ENCODE measurements around the gene EXOC2. TPM values are rescaled to one million over a fixed set of nuclear protein-coding genes. Genes with fewer than 3 reads are reported as not detected.
"Not testable (repeated sequence)": the region's sequence is repeated elsewhere in the genome, so short reads cannot be mapped to it uniquely, and the experiment has no call there.

Gene EXOC2
- total RNA-seq, 2 experiments from 2014 or later, result 43.4 to 43.6 TPM

GRCh38 chr6:689223-689622 lies 3.7 kb downstream of the EXOC2 start:
- ChIA-PET CTCF (no interaction called here), POLR2A (no interaction called here)

- ChIA-PET POLR2A (no interaction called here), CTCF (no interaction called here)
These were observed 6.4 kb downstream of the EXOC2 start for GRCh38 chr6:686497-686896.

GRCh38 chr6:684831-685636 lies 7.9 kb downstream of the EXOC2 start:
- ChIA-PET POLR2A (no interaction called here), CTCF (interaction anchor here (0.7 kb wide), 1 partner anchor 244 kb away, joined by 3 read pairs; no protein-coding TSS in a partner anchor)

GRCh38 chr6:683742-684440 lies 9.0 kb downstream of the EXOC2 start:
- POLR2A ChIA-PET, result interaction anchor here (0.5 kb wide), 1 partner anchor 13 kb away, joined by 9 read pairs; no protein-coding TSS in a partner anchor

GRCh38 chr6:680666-681340 lies 12.1 kb downstream of the EXOC2 start:
- CTCF ChIA-PET, result interaction anchor here (1.1 kb wide), 1 partner anchor 41 kb away, joined by 3 read pairs; no protein-coding TSS in a partner anchor

More at GRCh38 chr6:683742-684440, 9.0 kb downstream of the EXOC2 start:
- CTCF ChIA-PET, result interaction anchor here (0.9 to 1.3 kb wide), 3 partner anchors 9 to 91 kb away, joined by 3 to 6 read pairs (median 3); no protein-coding TSS in a partner anchor

GRCh38 chr6:680251-680650 lies 12.7 kb downstream of the EXOC2 start:
- CTCF ChIA-PET, result no interaction called here
- POLR2A ChIA-PET, result no interaction called here

More at GRCh38 chr6:680666-681340, 12.1 kb downstream of the EXOC2 start:
- POLR2A ChIA-PET, result no interaction called here

- ChIA-PET CTCF (no interaction called here), POLR2A (interaction anchor here (0.6 kb wide), 1 partner anchor 282 kb away, joined by 3 read pairs; no protein-coding TSS in a partner anchor)
These were observed 13.7 kb downstream of the EXOC2 start for GRCh38 chr6:679282-679681.

- POLR2A ChIA-PET, result no interaction called here
- CTCF ChIA-PET, result no interaction called here
These were observed 14.4 kb downstream of the EXOC2 start for GRCh38 chr6:678520-678919.

- CTCF ChIA-PET, result no interaction called here
- POLR2A ChIA-PET, result no interaction called here
These were observed 15.0 kb downstream of the EXOC2 start for GRCh38 chr6:677919-678318.

GRCh38 chr6:674956-675355 lies 18.0 kb downstream of the EXOC2 start:
- POLR2A ChIA-PET, result no interaction called here
- CTCF ChIA-PET, result interaction anchor here (1.2 kb wide), 1 partner anchor 8 kb away, joined by 3 read pairs; no protein-coding TSS in a partner anchor

- ChIA-PET CTCF (interaction anchor here (1.2 kb wide), 1 partner anchor 9 kb away, joined by 3 read pairs; no protein-coding TSS in a partner anchor), POLR2A (no interaction called here)
These were observed 18.5 kb downstream of the EXOC2 start for GRCh38 chr6:674406-674805.

- ChIA-PET POLR2A (no interaction called here), CTCF (no interaction called here)
These were observed 25.5 kb downstream of the EXOC2 start for GRCh38 chr6:667253-667927.

- CTCF ChIA-PET, result no interaction called here
- POLR2A ChIA-PET, result no interaction called here
These were observed 27.3 kb downstream of the EXOC2 start for GRCh38 chr6:665403-666267.

GRCh38 chr6:663788-664187 lies 29.2 kb downstream of the EXOC2 start:
- CTCF ChIA-PET, result interaction anchor here (0.6 kb wide), 1 partner anchor 124 kb away, joined by 3 read pairs; no protein-coding TSS in a partner anchor
- POLR2A ChIA-PET, result not testable (repeated sequence)

- ChIA-PET POLR2A (no interaction called here), CTCF (interaction anchor here (1.1 kb wide), 1 partner anchor 10 kb away, joined by 3 read pairs; no protein-coding TSS in a partner anchor)
These were observed 33.0 kb downstream of the EXOC2 start for GRCh38 chr6:659716-660581.

GRCh38 chr6:658244-658643 lies 34.7 kb downstream of the EXOC2 start:
- POLR2A ChIA-PET, result no interaction called here
- CTCF ChIA-PET, result interaction anchor here (0.8 kb wide), 1 partner anchor 64 kb away, joined by 3 read pairs; no protein-coding TSS in a partner anchor

- ChIA-PET POLR2A (no interaction called here), CTCF (no interaction called here)
These were observed 35.2 kb downstream of the EXOC2 start for GRCh38 chr6:657743-658142.
